DMS53 (cell line): ENCODE measurements around the gene CMTR1.

Source experiments
- DNase-seq: peaks from one replicate; lab custom pipeline; 2025; lab: John Stamatoyannopoulos, UW

CMTR1 gene

DNA sequence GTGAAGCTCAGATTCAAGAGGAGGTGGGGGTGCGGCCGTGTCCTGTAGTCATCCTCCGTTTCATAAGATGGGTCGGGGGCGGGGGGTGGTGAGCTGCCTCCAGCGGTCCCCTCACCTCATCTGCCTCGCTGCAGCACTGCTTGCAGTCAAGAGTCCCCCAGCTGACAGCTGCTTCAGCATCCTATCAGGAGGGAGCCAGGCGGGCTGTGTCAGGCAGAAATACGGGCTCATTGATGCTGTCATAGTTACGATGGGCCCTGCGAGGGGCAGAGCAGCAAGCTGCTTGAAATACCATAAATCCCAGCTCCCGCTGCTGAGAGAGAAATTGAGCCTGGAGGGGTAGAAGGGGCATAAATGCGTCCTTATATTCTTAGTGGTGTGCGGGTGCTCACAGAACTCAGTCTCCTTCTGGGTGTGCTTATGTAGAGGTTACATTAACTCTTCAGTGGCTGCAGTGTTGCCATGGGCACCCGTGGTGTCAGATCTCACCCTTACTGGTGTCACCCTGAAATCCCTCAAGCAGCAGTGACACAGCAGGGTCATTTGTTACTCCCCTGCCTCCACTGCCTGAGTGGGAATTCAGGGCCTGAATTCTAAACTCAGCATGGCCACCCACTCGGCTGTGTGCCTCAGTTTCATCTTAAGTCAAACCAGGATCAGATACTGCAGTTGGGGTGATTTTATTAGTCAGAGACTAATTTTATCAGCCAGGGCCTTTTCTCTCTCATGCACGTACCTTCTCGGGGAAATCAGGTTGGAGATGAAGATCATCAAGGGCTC is 44.8 kb downstream of the CMTR1 start:
- no peak for DNase-seq

DNA sequence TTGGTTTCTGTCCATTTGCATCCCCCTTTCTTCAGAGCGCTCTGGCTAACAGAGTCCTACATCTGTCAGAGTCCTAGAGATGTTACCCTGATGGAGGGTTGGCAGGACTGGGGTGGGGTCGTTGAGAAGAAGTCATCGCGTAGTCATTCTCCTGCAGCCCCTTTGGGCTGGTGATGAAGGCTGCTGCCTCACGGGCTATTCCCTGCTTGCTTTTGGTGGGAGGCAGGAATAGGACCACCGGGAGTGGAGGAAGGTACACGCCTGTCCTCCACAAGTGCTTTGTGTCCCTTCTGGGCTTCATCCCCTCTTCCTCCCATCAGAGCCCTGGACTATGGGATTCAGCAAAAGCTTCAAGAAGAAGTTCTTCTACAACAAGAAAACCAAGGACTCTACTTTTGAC is 45.8 kb downstream of the CMTR1 start:
- DNase-seq: no peak

DNA sequence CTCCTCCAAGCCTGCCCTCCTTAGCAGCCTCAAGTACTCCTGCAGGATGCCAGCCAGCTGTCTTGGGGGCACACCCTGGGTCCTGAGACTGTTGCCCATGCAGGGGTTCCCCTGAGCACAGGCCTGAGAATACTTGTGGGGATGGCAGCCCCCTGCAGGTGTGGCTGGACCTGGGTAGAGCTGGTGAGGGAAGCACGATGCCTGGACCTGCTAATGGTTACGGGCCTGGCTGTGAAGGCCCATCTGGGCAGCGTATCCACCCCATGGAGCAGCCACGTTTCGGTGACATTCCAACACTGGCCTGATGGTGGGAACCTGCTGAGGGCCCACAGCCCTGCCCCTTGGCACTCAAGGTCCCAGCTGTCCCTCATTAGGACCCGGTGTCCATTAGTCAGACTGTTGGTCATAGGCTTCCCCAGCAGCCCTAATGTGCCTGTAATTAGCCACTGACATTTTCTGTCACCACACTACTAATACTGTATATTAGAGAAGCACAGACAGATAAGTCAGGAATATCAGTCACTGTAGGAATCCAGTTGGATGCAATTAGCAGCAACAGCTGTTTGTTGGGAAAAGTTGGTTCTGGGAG is 46.3 kb downstream of the CMTR1 start:
- DNase-seq: no peak

DNA sequence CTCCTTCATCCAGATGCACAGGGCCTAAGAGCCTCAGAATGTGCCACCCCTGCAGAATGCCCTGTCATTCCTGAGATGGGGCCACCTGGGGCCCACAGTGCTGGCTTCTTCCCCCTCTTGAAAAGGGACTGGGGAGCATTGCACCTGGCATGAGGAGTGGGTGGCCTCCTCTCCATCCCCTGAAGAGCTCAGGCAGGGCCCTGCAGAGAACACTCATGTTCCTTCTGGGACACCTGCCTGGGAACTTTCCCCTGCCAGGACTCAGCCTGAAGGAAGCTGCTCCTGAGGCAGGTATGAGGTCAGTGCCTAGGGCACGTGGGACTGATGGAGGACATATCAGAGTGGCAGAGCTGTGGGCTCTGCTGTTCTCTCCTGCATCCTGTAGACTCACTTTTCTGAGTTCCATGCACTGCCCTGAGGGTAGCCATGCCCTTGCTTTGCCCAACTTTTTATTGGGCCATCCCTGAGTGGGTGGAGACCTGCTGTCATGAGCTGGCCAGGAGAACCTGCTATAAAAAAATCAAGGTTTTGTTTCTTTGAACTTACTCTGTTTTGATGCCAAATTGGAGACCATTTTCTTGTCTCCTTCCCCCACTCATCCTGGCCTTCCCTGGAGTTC is 47.2 kb downstream of the CMTR1 start:
- DNase-seq: no peak

DNA sequence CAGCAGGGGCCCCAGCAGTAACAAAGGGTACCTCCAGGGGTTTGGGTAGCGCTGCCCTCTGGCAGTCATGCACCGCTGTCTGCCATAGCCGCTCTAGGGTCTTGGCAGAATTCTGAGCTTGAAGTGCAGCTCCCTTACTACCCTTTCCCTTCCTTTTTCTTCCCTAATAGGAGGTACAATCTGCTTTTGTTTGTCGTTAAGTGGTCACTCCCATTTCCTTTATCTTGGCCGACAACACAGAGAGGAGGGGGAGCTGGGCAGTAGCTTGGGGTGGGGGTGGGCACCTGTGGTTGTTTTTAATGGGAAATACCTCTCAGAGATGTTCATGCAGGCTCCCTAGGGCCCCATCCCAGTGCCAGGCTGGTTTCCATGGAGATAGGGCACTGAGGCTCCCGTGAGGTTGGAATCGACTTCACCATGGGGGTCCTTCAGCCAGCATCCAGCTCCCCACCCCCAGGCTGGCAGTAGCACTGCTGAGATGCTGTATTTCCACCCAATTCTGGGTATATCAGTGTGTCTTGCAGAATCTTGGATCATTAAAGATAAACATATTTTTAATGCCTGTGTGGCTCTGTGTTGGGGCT is 48.0 kb downstream of the CMTR1 start:
- DNase-seq: no peak

DNA sequence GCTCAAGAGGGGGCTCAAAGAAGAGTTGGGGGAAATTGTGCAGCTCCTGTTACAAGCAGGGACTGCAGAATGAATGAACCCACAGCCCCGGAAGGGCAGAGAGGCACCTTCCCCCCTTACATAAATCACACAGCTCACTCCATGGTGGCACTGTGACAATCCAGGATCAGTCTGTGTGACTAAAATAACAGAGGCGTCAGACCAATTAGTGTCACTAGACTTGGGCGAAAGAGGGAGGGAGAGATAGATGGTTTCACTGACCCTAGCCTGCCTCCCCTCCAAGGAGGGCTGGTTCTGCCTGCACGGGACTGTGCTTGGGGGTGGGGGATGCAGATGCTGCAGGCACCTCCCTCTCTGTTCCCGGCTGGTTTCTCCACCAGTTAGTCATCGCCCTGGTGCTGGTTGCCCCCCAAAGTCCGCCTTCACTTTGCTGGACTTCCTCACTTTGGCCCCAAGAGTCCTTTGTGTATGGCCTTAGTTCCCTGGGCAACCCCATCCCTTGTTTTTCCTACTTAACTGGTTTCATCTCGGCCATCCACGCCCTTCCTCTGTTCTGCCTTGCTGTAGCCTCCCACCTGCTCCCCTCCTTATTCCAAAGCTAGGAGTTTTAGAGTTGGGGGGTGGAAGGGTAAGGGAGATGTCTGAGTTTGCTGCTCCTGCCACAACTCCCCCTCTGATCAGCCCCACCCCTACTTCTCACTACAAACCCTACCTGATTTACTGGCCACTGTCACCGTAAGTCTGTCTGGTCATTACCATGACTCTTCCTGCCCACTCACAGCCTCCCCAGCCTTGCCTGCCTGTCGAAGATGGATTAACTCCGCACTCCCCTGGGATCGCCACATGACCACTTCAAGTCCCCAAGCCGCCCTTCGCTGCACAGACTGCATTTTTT is 48.9 kb downstream of the CMTR1 start:
- no peak for DNase-seq

DNA sequence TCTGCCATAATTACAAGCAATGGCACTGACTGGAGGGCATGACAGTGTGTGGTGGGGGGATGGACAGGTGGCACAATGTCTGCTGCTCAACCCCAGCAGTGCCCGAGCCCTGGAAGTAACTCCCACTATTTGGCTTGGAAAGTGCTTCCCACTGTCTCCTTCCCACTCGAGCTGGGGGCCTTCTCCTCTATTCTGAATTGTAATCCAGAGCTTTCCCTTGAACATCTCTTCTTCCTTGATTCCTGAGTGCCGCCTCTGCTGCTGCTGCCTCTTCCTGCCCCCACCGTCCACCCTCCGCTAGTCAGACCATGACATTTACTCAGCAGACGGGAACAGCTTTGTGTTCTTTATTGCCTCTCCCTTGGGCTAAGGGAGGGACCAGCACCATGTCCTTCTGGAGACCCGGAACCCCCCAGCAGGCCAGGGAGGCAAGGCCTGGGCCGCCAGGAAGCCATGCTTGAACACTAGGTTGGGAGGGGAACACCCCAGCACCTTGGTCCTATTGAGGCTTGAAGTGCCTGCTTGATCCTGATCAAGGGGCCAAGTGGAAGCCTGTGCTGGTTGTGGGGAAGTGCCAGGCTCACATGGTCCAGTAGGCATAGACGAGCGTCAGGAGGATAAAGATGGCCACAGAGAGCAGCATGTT is 49.7 kb downstream of the CMTR1 start:
- DNase-seq: no peak

DNA sequence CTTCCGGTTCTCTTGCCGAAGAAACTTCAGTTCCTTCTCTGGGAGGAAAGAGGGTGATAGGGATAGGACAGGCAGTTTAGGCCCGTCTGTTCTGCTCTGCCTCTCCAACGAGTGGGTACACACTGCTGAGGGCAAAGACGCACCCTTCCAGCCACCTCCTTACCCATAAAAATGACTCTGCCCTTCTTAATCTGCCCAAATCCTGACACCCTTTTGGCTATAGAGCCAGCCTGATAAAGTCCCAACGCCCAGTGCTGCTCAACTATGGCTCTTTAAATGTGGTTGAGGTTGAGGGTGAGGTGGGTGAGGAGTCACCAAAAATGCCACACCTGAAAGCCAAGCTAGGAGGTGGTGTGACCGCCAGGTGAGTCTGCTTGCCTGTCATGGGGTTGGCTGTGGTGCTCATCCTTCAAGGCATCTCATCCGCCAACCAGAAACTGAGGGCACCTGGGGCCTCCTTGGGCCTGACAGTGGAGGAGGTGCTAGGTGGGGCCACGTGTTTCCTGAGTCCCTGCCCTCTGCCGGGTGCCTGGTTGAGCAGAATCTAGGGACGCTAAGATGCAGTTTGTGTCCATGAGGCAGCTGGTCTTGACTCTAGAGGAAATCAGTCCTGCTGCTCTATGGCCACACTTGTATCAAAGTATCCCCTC is 50.4 kb downstream of the CMTR1 start:
- DNase-seq: no peak

DNA sequence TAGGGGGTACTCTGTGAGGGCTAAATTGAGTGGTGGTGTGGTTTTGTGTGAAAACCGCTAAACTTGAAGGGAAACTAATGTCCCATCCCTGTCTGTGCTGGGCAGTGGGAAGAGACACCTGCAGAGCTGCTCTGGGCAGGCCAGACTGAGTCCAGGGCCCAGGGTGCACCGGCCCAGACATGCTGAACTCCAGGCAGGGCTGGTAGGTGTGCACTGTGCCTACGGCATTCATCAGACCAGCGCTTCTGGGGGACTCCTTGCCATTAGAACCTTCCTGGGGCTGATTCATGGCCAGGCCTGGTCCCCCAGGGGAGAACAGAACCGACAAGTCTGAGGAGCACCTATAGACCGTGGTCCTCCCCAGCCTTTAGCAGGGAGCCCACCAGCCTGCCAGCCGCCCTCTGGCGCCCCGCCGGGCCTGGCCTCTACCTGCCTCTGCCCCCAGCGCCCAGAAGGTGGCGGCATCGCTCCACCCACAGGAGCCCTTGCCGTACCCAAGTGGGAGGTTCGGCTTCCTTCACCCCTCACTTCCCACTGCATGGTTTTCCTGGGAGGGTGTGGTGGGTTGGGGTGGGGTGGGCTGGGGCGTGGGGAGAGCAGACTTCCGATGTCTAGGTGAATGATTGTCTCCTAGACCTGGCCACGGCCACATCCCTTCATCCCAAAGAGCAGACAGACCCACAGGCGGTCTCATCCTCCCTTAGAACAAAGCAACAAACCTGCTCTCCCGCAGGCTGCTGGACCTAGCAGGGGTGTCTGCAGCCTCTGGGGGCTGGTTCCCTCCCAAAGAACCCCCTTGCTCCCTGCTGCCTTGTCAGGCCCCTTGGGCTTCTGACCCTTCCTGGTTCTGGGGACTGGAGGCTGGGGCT is 51.1 kb downstream of the CMTR1 start:
- peak; percentile 56 for DNase-seq

DNA sequence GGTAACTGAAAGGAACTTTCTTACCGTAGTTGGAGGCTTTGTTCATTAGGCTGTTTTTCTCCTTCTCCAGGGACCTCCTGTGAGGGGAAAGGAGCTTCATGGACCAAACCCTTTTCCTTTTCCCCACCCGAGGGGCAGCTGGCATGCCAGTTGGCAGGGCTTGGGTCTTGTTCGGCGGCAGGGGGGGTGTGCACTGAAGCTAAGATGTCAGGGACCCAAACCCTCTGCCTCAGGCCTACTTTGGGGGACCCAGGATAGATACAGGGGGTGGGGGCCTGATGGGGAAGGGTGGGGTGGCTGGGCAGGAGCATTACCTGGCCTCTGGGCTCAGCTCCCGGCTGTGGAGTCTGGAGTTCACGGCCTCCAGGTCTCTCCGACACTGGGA is 51.8 kb downstream of the CMTR1 start:
- no peak for DNase-seq

DNA sequence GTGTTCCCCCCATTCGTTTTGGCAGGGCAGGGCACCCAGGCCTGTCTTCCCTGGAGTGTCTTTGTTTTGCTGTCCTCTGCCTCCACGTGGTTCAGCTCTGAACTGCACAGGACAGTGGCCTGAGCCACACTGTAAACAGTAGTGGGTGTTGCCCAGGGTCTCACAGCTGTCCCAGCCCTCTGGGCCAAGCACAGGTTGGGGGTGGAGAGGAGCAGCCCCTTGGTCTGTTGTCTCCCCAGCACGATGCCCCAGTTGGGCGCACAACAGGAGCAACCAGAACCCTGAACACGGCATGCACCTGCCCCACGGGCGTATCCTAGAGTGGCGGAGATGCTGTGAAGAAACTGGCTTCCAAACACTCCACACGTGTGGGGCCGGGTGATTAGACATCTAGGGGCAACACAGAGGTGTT is 52.3 kb downstream of the CMTR1 start:
- DNase-seq: peak; percentile 26

DNA sequence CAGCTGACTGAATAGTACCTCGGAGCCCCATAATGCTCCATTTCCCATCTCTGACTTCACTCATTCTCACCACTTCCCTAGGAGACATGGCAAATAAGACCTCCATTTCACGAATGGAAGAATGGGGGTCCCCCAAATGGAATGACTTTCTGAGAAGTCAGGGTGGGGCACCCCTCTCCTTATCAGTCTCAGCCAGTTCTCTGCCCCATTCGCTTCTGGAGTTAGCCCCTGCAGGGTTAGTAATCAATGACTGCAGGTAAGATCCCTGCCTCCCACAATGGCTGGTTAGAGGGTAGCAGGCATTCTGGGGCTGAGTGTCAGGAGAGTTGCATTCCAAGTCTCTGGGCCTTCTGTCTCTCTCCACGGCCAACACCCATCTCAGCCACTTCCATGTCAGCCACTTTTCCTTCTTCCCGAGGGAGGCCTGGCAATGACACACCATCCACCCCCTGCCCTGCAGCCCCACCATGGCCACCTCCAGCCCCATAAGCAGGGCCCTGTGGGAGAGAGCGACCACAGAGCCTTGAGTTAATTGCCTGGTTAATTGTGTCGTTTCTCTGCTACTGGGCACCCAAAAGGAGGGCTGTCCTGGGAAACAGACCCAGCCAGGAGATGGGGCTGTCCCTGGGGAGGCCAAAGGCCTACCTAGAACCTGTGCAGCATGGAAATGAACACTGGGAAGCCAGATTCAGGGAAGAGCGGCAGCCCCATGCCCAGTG is 53.3 kb downstream of the CMTR1 start:
- no peak for DNase-seq

DNA sequence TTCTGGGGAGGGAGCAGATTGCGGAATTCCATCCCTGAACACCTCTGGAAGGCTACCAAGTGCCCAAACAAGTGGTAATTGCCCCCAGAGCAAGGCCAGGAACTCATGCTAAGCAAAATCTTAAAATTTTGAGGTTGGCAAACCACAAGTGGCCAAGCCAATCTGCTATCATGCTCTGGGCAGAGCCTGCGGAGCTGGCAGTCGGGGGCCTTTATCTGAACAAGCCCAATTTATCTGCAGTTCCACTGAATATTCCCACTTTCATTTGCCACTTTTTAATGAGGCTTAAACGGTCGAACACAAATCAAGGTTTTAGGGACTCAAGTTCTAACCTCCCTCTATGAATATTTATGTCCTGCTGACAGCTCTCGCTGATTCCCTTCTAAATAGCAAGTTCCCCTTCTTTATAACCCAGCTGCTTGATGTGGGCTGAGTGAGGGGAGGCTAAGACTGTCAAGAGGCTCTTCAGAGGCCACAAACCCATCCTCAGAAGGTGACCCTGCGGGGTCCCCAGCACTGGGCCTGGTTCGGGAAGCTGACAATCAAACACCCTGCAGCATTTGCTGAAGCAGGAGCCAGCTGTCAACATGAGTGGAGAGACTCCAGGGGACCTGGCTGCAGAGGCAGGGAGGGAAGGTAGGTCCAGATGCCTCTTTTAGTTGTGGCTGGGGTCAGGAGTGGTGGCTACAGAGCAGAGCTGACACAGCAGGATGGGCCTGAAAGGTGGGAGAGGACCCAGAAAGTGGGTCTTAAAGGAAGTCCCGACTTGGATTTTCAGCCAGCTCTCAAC is 54.8 kb downstream of the CMTR1 start:
- DNase-seq: no peak

DNA sequence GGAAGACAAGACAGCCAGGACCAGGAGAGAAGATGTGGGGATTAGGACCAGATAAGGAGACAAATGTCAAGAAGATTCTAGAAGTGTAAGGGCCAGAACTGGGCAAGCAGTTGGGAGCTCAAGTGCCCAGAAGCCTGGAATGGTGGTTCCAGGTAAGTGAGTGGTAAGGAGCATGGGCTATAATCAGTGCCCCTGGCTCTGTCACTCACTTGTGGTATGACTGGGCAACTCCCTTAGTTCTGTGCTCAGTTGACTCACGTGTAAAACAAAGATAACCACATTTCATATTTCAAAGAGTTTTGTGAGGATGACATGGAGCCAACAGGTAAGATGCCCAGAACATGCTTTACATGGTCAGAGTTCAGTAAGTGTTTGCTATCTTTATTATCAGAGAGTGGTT is 55.5 kb downstream of the CMTR1 start:
- DNase-seq: no peak

DNA sequence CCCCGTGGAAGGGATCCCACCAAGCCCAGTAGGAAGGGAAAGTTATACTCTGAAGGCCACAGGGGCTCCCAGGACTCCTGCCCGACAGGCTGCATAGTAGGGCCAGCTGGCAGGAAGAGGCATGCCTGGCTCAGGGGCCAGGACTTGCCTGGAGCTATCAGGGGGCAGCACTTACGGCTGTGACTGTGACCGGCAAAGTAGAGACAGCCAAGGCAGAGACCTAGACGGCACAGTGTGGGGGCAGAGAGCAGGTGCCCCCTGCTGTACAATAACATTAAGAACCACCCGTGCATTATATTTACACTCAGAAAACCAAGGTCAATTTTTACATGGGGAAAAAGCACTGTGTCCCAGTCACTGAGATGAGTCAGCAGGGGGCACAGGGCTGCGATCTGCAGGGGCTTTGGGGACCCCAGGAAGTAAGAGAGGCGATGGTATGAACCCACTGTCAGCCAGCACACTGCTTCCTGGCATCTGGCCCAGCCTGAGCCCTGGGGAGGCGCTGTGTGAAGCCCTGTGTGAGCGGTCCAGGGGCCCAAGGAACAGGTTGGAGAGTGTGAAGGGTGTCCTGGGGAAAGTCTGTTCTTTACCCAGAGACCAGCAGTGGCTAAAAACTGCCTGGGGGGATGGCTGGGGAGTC is 56.8 kb downstream of the CMTR1 start:
- no peak for DNase-seq

DNA sequence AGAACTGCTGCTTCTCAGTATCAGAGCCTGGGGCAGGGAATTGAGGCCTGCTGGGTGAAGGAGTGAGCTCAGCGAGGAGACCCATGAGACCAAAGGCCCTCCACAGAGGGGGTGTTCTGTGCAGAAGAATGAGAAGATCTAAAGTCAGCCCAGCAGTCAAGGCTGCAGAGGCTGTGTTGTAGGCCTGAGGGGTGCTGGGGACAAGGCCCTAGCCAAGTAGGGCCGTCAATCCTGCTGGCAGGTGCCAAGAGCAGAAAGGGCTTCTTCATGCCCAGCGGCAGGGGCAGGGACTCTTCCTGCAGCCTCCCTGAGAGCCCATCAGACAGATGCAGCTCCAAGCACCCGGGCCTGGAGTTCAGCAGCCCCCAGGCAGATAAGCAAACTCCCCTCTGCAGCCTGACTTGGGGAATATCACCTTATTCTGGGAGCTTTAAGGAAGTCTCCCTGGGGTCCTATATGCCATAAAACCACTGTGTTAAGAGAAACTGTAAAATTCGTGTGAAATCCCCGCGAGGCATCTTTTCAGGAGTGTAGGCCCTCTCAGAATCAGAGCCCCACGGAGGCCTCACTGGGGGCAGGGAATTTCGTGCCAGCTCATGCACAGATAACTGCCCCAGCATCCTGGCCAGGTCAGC is 57.6 kb downstream of the CMTR1 start:
- DNase-seq: no peak

DNA sequence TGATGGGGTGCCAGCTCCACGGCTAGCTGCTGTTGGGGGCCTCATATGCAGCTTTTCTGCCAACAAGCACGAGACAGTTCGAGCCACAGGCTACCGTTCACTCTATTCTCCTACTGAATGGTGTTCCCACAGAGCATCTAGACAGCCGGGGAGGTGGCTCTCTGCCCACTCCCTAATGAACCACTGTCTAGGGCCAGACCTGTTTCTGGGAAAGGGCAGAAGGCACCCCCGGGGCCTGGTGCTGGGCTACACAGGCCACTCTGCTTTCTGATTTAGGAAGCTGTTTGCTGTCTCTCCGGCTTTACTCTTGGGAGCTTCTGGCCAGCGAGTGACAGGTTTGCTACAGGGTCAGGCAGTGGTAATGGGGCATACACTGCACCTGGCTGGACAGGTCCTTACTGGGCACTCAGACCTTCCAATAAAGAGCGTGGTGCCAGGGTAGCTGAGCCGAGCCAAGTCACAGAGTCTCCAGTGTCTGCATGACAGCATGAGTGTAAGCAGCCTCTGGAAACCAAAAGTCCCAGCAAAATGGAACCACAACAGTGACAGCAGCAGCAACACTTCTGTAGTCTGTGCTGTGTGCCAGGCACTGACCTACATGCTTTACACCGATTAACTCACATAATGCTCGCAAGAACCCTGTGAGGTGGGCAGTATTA is 58.3 kb downstream of the CMTR1 start:
- no peak for DNase-seq
